HAP-1 (cell line): Measurements from ENCODE around the gene UBE2L5.

Experiments
- DNase-seq, 2 experiments: peaks; one replicate each; pipeline ENCODE4 v3.0.0-alpha.2; 2016 to 2020; ENCODE audit warnings: low spot score in 2 of 2
- H3K27me3 ChIP-seq: fragments of 250-450 bp; sonication (Bioruptor Pico); 2 replicates; pipeline ENCODE4 v1.5.1; 2020; ENCODE audit warnings: low read depth, mild to moderate bottlenecking, moderate library complexity
- H3K36me3 ChIP-seq: fragments of 250-450 bp; sonication (Bioruptor Pico); replicated peaks from 2 replicates; pipeline ENCODE4 v1.5.1; 2020; ENCODE audit warnings: mild to moderate bottlenecking
- H3K4me1 ChIP-seq: fragments of 250-450 bp; sonication (Bioruptor Pico); 2 replicates; pipeline ENCODE4 v1.5.1; 2020; ENCODE audit warnings: mild to moderate bottlenecking
- H3K4me3 ChIP-seq: fragments of 250-450 bp; sonication (Bioruptor Pico); 2 replicates; pipeline ENCODE4 v1.5.1; 2020; ENCODE audit warnings: mild to moderate bottlenecking, moderate library complexity
- H3K9me3 ChIP-seq: fragments of 250-450 bp; sonication (Bioruptor Pico); 2 replicates; pipeline ENCODE4 v1.5.1; 2020; ENCODE audit warnings: mild to moderate bottlenecking, moderate library complexity
- in situ Hi-C: fragments of 300-500 bp; cut with MboI; formaldehyde crosslinking; loops from 3 replicates; pipeline ENCODE4 v1.14.3; 2020; ENCODE audit warnings: low sequenced_read_pairs, inconsistent platforms, mixed read lengths

Gene UBE2L5

DNA sequence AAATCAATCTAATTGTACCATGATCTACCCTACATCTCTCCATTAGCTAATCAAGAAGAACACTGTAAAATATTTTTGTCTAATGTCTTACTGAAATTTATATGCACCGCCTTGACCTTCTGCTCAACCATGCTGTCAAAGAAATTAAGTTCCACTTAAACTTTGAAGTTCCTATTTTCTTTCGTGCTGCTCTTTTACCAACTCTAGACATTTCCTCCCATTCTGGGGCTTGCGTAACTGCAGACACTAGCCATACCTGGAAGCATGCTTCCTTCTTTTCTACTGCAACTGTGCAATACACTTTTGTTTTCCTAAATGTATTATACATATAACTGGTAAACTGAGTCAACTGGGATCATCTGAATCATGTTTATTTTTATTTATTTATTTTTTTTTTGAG lies 8.5 kb upstream of the UBE2L5 start:
- in situ Hi-C loops: loop anchor here (10.0 kb wide), 1 partner anchor 559 kb away; the partner anchor contains the start of gene UBL3
- no peak for DNase-seq

DNA sequence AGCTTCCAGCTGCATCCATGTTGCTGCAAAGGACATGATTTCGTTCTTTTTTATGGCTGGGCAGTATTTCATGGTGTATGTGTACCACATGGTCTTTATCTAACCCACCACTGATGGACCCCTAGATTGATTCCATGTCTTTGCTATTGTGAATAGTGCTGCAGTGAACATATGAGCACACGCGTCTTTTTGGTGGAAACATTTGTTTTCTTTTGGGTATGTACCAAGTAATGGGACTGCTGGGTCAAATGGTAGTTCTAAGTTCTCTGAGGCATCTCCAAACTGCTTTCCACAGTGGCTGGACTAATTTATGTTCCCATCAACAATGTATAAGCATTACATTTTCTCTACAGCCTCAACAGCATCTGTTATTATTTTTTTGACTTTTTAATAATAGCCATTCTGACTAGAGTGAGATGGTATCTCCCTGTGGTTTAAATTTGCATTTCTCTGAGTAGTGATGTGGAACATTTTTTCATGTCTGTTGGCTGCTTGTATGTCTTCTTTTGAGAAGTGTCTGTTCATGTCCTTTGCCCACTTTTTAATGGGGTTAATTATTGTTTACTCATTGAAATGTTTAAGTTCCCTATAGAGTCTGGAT lies 6.8 kb upstream of the UBE2L5 start:
- no peaks in the 10 kb centered on the region for H3K27me3 ChIP-seq
- DNase-seq: no peak
- no peaks in the 10 kb centered on the region for H3K9me3 ChIP-seq
- no peaks in the 10 kb centered on the region for H3K36me3 ChIP-seq
- H3K4me3 ChIP-seq: no peak overlapping the region
- H3K4me1 ChIP-seq: no peaks in the 10 kb centered on the region
- in situ Hi-C loops: loop anchor here (10.0 kb wide), 1 partner anchor 561 kb away; the partner anchor contains the start of gene UBL3

More for the DNA sequence above, 8.5 kb upstream of the UBE2L5 start:
- Histone ChIP-seq H3K4me1 (no peaks in the 10 kb centered on the region), H3K27me3 (no peaks in the 10 kb centered on the region), H3K36me3 (no peaks in the 10 kb centered on the region), H3K4me3 (no peak overlapping the region), H3K9me3 (peaks cover under 1% of the 10 kb centered on the region; the same call in 1 of the 2 replicates)

DNA sequence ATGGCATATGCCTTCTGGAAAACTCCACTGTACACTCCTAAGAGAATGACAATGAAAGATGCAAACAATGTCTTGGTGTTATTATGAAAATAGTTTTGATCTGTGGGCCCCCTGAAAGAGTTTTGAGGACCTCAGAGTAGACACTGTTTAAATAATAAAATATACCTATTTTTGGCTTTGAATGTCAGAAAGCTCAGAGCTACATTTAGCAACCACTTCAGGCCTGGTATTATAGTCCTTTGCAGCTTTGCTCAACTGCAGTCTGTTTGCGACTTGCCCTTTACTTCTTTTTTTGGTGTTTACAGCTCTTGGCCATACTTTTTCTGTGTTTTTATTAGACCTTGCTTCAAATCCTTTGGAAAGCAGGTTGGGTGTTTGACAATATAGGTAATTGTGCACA lies 5.8 kb upstream of the UBE2L5 start:
- Histone ChIP-seq H3K9me3 (no peaks in the 10 kb centered on the region), H3K27me3 (no peaks in the 10 kb centered on the region), H3K4me3 (no peak overlapping the region), H3K36me3 (no peaks in the 10 kb centered on the region), H3K4me1 (peaks cover 6% of the 10 kb centered on the region)
- in situ Hi-C loops: loop anchor here (10.0 kb wide), 1 partner anchor 562 kb away; the partner anchor contains the start of gene UBL3
- DNase-seq: no peak

DNA sequence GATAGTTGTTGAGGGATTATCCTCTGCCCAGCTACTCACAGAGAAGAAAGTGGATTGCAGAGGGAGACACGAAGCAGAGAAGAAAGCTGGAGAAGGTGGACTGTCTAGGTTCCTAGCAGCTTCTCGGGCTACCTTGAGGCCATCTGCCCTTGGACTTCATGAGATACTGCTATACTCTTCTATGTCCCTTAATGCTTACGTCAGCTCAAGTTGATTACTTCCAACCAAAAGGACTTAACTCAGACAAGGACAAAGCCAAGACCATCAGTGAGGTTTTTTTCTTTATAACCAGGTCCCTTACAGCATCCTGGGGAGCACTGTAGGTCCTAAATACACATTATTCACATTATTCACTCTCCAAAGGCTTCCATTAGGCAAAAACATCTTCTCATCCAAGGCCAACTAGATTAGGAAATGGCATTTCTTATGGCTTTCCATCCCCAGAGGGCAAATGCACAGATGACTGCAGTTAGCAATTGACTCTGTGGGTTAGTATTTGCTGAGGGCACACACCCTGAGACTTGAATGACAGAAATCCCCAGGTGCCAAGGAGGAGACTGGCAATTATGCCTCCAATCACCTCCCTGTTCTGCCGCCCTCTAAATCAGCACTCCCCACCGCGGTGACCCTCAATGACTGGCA lies 4.1 kb upstream of the UBE2L5 start:
- Histone ChIP-seq H3K4me3 (no peak overlapping the region), H3K36me3 (no peaks in the 10 kb centered on the region), H3K27me3 (no peaks in the 10 kb centered on the region), H3K4me1 (peaks cover 9% of the 10 kb centered on the region), H3K9me3 (no peaks in the 10 kb centered on the region)
- in situ Hi-C loops: loop anchor here (10.0 kb wide), 1 partner anchor 563 kb away; the partner anchor contains the start of gene UBL3
- no peak for DNase-seq

DNA sequence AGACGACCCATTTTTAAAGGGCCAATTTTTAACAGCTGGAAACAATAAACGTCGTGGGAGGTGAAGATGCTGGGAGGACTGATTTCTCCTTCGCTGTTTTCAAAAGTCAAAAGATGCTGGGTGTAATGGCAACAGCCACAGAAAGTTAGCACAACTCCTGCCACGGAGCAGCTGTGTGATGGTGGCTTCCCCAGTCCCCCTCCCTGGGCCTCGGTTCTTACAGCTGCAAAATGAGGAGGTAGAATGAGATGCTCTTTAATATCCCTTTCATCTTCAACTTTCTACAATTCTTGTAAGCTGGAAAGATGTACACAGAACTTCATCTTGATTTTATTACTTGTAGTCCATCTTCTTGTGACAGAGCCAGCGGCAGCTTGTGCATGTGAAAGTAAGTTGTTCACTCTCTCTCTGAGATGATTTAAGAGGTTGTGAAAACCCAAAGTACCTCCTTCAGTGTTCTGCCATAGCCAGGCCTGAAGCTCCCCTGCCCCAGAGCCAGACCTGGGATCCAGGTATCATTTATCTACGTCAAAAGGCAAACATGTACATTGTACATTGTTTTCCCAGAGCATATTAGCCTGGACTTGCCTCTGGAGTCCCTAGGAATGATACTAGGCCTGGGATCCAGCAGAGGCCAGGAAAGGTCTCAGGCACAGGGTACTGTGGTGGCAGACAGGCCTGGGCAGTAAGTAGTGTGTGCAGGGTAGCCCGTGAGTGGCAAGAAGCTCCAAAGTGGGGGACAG lies 3.4 kb upstream of the UBE2L5 start:
- Histone ChIP-seq H3K36me3 (no peaks in the 10 kb centered on the region), H3K27me3 (no peaks in the 10 kb centered on the region), H3K9me3 (no peaks in the 10 kb centered on the region), H3K4me1 (peaks cover 9% of the 10 kb centered on the region), H3K4me3 (no peak overlapping the region)
- DNase-seq: no peak
- in situ Hi-C loops: loop anchor here (10.0 kb wide), 1 partner anchor 564 kb away; the partner anchor contains the start of gene UBL3

DNA sequence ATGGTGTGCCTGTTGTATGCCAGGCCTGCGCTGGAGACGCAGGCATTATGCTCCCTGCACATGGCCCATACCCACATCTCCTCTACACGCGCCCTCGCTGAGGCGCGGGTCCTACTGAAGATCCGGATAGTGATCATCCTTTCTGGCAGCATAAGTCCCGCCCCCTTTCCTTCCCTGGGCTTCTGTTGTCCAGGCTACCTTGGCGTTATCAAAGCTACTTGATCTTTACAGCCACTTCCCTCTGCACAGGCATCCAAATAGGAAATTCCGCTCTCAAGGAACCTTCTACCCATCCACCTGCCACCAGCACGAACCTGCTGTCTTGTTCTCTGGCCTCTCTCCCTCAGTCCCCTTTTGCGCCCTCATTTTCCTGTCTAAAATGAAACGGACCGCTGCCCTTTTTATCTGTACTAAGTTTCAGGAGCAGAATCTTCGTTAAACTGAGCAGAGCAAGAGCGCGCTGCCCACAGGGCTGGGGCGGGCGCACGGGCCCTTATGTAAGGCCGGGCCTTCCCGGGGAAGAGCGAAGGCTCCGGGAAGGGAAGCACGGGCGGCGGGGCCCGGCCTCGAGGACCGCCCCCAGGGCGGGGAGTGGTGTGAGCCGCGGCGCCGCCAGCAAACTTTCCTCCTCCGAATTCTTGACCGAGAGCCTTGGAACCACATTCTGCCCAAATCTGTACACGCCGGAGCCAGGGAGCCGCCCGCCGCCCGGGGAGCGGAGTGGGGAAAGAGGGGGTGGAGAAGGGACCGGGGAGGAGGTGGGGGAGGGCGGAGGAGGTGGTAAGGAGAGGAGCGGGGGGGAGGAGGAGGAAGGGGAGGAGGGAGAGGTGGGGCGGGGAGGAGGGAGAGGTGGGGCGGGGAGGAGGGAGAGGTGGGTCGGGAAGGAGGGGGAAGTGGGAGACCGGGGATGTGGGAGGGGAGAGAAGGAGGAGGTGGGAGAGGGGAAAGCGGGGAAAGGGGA lies 920 bp upstream of the UBE2L5 start:
- peak overlapping the region; percentile 43 for H3K4me3 ChIP-seq
- no peaks in the 10 kb centered on the region for H3K9me3 ChIP-seq
- H3K36me3 ChIP-seq: no peaks in the 10 kb centered on the region
- H3K4me1 ChIP-seq: peaks cover 9% of the 10 kb centered on the region
- no peaks in the 10 kb centered on the region for H3K27me3 ChIP-seq
- in situ Hi-C loops: no loop called here
- peak; percentile 72 to 82 for DNase-seq

DNA sequence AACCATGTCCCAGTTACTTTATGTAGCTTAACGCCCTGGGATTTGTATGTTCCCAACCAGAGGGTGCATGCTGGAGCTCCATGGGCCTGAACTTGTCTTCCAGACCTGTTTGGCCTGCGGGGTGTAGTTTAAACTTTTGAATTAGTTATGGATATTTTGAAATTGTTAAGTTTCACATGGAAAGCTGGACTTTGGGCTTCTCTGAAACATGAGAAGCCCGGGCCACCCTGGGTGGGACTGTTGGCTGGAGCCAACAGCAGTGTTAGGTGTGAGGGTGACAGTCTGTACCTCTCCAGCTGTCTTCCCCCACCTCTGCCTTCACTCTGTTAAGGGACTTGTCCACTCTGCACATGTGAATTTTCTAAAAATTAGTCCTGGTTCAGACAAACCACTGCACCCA lies 1.6 kb downstream of the UBE2L5 start:
- no peaks in the 10 kb centered on the region for H3K9me3 ChIP-seq
- H3K36me3 ChIP-seq: no peaks in the 10 kb centered on the region
- peaks cover 9% of the 10 kb centered on the region for H3K4me1 ChIP-seq
- H3K27me3 ChIP-seq: no peaks in the 10 kb centered on the region
- no peak overlapping the region for H3K4me3 ChIP-seq
- no peak for DNase-seq
- in situ Hi-C loops: no loop called here

DNA sequence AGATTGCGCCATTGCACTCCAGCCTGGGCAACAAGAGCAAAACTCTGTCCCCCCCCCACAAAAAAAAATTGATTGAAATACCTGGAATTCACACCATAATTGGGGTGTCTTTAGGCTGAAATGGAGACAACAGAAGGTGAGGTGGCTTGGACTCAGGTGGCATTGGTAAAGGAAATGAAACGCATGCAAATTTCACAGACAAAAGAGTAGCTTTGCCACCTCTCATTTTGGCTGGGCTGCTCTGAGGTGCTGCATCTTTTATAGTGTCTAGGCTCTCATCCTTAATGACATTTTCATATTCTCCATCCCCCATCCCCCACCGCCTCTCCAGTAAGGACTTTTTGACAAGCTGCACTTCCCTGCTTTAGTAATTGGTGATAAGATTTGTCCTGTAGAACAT lies 6.9 kb downstream of the UBE2L5 start:
- Histone ChIP-seq H3K4me1 (peaks cover 7% of the 10 kb centered on the region), H3K4me3 (no peak overlapping the region), H3K36me3 (no peaks in the 10 kb centered on the region), H3K9me3 (no peaks in the 10 kb centered on the region), H3K27me3 (no peaks in the 10 kb centered on the region)
- in situ Hi-C loops: no loop called here
- DNase-seq: no peak

DNA sequence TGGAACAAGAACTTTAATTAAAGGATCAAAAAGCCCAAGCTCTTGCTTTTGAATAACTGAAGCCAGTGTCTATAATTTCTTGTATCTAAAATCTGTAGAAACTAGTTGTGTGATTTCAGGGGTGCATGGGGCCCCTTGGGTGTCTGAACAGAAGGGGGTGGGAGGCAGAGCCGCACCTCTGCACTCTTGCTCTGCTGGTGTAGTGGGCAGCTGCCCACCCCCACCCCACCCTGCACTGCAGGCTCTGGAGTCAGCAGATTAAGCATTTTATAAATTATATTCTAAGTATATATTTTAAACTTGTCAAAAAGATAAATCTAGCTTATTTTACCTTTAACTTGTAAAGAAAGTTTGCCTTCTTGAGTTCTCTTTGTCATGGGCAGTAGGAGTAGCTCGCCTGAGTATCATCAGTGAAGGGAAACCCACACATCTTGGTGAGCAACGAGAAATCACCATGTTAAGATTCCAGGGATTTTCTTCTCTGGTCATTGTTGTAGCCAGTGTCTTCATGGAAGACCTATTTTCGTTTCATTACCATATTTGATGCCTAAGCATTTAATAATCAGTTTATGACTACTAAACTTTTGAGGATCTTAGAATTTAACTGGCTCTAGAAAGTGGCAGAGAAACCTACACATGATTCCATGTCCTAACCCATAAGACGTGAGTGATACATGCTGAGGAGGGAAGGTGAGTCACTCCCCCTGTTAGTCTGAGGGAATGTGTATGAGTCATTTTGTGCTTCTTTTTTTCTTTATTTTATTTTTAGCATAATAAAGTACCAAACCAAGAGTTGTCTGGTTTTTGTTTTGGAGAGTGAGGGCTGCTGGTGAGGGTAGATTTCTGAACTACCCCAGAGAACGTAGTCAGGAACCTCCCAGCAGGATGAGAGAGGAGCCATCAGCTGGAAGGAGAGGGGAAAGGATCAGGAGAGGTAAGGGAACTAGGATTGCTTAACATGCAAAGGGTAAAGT lies 7.7 kb downstream of the UBE2L5 start:
- H3K4me1 ChIP-seq: peaks cover 7% of the 10 kb centered on the region
- no peaks in the 10 kb centered on the region for H3K27me3 ChIP-seq
- H3K4me3 ChIP-seq: no peak overlapping the region
- in situ Hi-C loops: no loop called here
- no peak for DNase-seq
- no peaks in the 10 kb centered on the region for H3K36me3 ChIP-seq
- H3K9me3 ChIP-seq: no peaks in the 10 kb centered on the region

DNA sequence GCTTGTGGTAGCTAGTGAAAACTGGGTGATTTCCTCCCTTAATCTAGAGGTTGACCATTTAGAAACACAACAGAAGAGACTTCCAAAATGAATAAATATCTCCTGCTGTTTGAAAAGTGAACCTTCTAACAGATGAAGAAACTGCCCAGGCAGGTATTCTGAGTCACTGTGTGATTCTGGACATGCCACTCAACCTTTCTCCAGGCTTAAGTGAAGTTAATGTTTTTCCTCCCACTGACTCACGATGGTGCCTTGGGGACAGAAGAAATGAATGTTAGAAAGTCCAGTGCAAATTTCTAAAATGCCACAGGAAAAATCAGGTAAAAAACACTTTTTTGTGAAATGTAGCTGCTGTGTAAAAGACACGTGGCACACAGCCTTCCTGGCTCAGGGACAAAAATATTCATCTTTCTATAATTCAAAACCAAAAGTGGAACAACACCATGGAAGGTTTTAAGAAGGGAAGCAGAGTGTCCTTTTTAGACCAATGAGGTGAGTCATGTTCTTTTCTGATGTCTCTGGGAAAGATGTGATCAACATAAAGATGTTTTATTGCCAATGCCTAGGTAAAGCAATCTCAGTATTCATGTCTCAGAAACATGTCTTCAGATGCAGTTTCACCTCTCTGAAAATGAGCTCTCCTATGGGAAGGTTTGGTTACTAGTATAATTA lies 9.1 kb downstream of the UBE2L5 start:
- 0 out of 2 replicates have a peak, but pooled peaks cover 3% of the 10 kb centered on the region for H3K27me3 ChIP-seq

DNA sequence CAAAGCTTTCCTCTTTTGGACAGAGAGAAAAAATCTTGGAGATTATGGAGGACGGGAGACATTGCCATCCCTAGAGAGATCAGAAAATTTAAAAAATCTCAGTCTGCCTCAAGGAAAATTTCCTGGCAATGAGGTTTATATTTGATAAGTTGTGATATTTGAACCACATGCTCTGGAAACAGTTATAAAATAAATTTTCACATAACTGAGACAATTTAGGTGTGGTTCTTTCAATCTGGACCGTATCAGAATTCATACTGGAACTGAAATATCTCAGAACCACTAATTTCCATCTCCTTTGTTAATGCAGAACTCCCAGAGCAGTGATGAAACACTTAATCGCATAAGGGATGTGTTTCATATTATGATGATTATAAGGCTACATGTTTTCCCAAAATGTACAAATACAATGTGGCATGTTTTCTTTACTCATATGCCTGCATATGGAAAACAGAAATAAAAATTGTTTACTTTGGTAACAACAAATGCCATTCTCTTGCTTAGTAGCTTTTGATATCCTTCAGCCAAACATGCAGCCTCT lies 13.7 kb downstream of the UBE2L5 start:
- 0 out of 2 replicates have a peak, but pooled peaks cover 3% of the 10 kb centered on the region for H3K27me3 ChIP-seq
- DNase-seq: no peak
- no peaks in the 10 kb centered on the region for H3K4me1 ChIP-seq
- no peak overlapping the region for H3K4me3 ChIP-seq
- no peaks in the 10 kb centered on the region for H3K9me3 ChIP-seq
- in situ Hi-C loops: no loop called here
- no peaks in the 10 kb centered on the region for H3K36me3 ChIP-seq

More for the DNA sequence above, 9.1 kb downstream of the UBE2L5 start:
- no peak for DNase-seq
- Histone ChIP-seq H3K9me3 (no peaks in the 10 kb centered on the region), H3K36me3 (no peaks in the 10 kb centered on the region), H3K4me1 (peaks cover 7% of the 10 kb centered on the region), H3K4me3 (no peak overlapping the region)
- in situ Hi-C loops: no loop called here

DNA sequence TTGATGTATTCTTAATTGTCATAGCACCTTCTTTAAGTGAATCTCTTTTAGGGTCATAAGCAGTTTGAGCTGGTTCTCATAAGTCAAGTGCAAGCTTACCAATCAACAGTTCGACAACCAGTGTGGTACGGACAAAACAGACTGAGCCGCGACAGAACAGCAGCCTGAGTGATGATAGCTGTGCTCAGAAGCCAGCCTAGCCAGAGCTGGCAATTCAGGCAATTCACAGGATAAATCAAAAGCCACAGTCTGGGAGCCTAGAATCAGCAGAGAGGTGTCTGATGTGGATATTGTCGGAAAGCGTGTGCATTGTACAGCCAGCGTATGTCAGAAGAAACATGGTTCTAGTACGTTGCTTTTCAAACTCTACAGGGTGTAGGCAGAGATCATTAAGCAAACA lies 14.9 kb downstream of the UBE2L5 start:
- H3K27me3 ChIP-seq: 0 out of 2 replicates have a peak, but pooled peaks cover 3% of the 10 kb centered on the region
- no peaks in the 10 kb centered on the region for H3K4me1 ChIP-seq
- no peak for DNase-seq
- H3K9me3 ChIP-seq: no peaks in the 10 kb centered on the region
- H3K36me3 ChIP-seq: no peaks in the 10 kb centered on the region
- H3K4me3 ChIP-seq: no peak overlapping the region
- in situ Hi-C loops: no loop called here
